Loucy (cell line): ENCODE results near the gene IFT74.

Experiments
- H2AFZ ChIP-seq: fragments of 200-600 bp; sonication (generic); 2 replicates; pipeline ENCODE4 v1.6.0; 2016; ENCODE audit warnings: antibody characterized with exemption, mild to moderate bottlenecking, low read length, moderate library complexity
- H3F3A ChIP-seq: fragments of 200-600 bp; 2 replicates; pipeline ENCODE4 v1.6.0; 2016; ENCODE audit warnings: antibody characterized with exemption, low read depth, mild to moderate bottlenecking
- H3K27me3 ChIP-seq: fragments of 200-600 bp; sonication (generic); 2 replicates; pipeline ENCODE4 v1.6.1; 2014; ENCODE audit warnings: low read length, mild to moderate bottlenecking; ENCODE audit not compliant: insufficient read depth, poor library complexity, severe bottlenecking
- H3K36me3 ChIP-seq: fragments of 200-600 bp; sonication (generic); 2 replicates; pipeline ENCODE4 v1.6.1; 2016; ENCODE audit warnings: low read length; ENCODE audit not compliant: insufficient read depth
- H3K4me1 ChIP-seq: fragments of 200-600 bp; sonication (generic); 2 replicates; pipeline ENCODE4 v1.5.1; 2014; ENCODE audit warnings: low read length, mild to moderate bottlenecking; ENCODE audit not compliant: insufficient read depth, poor library complexity, severe bottlenecking
- H3K4me2 ChIP-seq: fragments of 200-600 bp; sonication (generic); 2 replicates; pipeline ENCODE4 v1.6.0; 2014; ENCODE audit warnings: antibody characterized with exemption, low read length, low read depth, mild to moderate bottlenecking; ENCODE audit not compliant: poor library complexity, severe bottlenecking
- H3K4me3 ChIP-seq: fragments of 200-600 bp; sonication (generic); 2 replicates; pipeline ENCODE4 v1.5.1; 2014; ENCODE audit warnings: low read length, mild to moderate bottlenecking, mixed read lengths; ENCODE audit not compliant: poor library complexity, severe bottlenecking
- H3K79me2 ChIP-seq: fragments of 200-600 bp; sonication (generic); 2 replicates; pipeline ENCODE4 v1.6.1; 2014; ENCODE audit warnings: low read length; ENCODE audit not compliant: insufficient read depth
- H3K9ac ChIP-seq: fragments of 200-600 bp; sonication (generic); 2 replicates; pipeline ENCODE4 v1.6.0; 2014; ENCODE audit warnings: mild to moderate bottlenecking, low read depth, low read length, moderate library complexity; ENCODE audit not compliant: poor library complexity, severe bottlenecking
- H3K9me2 ChIP-seq: fragments of 200-600 bp; sonication (generic); replicated peaks from 2 replicates; pipeline ENCODE4 v1.6.1; 2016; ENCODE audit warnings: low read depth, low read length, mixed read lengths
- H3K9me3 ChIP-seq: fragments of 200-600 bp; sonication (generic); 2 replicates; pipeline ENCODE4 v1.6.1; 2014; ENCODE audit warnings: mild to moderate bottlenecking, antibody characterized with exemption, low read length, low read depth; ENCODE audit not compliant: insufficient read depth
- H4K20me1 ChIP-seq: fragments of 200-600 bp; sonication (generic); 2 replicates; pipeline ENCODE4 v1.6.0; 2014; ENCODE audit warnings: antibody characterized with exemption, low read length, mild to moderate bottlenecking; ENCODE audit not compliant: insufficient read depth, poor library complexity, severe bottlenecking
- EZH2phosphoT487 ChIP-seq: fragments of 200-600 bp; IDR thresholded peaks from 2 replicates; pipeline ENCODE4 v1.6.1; 2018; ENCODE audit warnings: antibody characterized with exemption, mild to moderate bottlenecking, moderate library complexity, borderline replicate concordance
- TF ChIP-seq, protein P1 (sequence below): fragments of 200-600 bp; sonication (generic); conservative IDR thresholded peaks from 2 replicates; pipeline ENCODE4 v1.5.1; 2014; ENCODE audit warnings: mild to moderate bottlenecking, antibody characterized with exemption, low read length

IFT74 gene

DNA sequence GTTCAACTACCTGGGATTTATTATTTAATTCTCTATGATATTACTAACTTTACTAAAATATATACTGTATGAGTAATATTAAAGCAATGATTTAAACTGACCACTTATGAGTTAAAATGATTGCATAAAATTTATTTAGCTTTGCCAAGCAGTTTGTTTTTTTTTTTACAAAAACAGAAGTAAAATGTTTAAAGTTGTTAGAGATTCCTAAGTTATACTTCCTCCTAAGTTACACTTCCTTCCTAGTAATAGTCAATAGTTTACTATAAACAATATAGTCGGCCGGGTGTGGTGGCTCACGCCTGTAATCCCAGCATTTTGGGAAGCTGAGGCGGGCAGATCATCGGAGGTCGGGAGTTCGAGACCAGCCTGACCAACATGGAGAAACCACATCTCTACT lies 73.0 kb downstream of the IFT74 start:
- Histone ChIP-seq H3F3A (no peaks in the 10 kb centered on the region), H3K4me3 (no peak overlapping the region), H3K4me1 (no peaks in the 10 kb centered on the region), H3K36me3 (peaks cover 6% of the 10 kb centered on the region; the same call in 1 of the 2 replicates), H3K4me2 (no peak overlapping the region), H3K79me2 (no peaks in the 10 kb centered on the region), H3K9me2 (no peaks in the 10 kb centered on the region), H2AFZ (no peak overlapping the region), H3K9ac (no peak overlapping the region), H4K20me1 (no peaks in the 10 kb centered on the region), H3K9me3 (no peaks in the 10 kb centered on the region), H3K27me3 (no peaks in the 10 kb centered on the region)
- TF ChIP-seq, protein P1, sequence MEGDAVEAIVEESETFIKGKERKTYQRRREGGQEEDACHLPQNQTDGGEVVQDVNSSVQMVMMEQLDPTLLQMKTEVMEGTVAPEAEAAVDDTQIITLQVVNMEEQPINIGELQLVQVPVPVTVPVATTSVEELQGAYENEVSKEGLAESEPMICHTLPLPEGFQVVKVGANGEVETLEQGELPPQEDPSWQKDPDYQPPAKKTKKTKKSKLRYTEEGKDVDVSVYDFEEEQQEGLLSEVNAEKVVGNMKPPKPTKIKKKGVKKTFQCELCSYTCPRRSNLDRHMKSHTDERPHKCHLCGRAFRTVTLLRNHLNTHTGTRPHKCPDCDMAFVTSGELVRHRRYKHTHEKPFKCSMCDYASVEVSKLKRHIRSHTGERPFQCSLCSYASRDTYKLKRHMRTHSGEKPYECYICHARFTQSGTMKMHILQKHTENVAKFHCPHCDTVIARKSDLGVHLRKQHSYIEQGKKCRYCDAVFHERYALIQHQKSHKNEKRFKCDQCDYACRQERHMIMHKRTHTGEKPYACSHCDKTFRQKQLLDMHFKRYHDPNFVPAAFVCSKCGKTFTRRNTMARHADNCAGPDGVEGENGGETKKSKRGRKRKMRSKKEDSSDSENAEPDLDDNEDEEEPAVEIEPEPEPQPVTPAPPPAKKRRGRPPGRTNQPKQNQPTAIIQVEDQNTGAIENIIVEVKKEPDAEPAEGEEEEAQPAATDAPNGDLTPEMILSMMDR: no peak
- TF ChIP-seq EZH2phosphoT487: no peak

DNA sequence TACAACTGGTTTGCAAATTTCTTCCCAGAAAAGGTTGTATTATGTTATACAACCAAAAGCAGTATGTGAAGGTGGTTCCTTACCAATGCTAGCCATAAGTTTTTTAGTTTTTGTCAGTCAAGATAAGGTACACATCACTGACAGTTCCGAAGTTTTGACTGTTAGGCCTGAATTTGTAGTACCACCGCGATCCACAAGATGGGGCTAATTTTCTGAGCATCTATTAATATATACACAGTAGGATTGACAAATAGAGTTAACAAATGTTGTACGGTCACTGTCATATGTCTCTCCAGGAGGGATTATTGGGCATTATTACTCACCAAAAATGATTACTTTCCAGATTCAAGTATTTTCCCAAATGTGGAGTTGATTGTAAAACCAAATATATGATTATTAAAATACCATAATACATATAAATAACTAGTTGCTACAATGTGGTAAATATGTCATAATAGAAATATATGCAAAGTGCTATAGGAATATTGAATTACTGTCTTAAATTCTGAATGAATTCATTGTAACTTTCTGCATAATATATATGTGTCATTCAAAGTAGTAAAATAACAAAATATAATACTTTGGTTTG lies 77.7 kb downstream of the IFT74 start:
- Histone ChIP-seq H3K79me2 (no peaks in the 10 kb centered on the region), H3K4me1 (no peaks in the 10 kb centered on the region), H3K27me3 (no peaks in the 10 kb centered on the region), H3K4me3 (no peak overlapping the region), H3K9ac (no peak overlapping the region), H3K9me3 (no peaks in the 10 kb centered on the region), H3K9me2 (no peaks in the 10 kb centered on the region), H3K36me3 (no peaks in the 10 kb centered on the region), H3F3A (no peaks in the 10 kb centered on the region), H2AFZ (no peak overlapping the region), H4K20me1 (no peaks in the 10 kb centered on the region), H3K4me2 (no peak overlapping the region)
- TF ChIP-seq EZH2phosphoT487: no peak
- TF ChIP-seq, protein P1: peak; percentile 84

DNA sequence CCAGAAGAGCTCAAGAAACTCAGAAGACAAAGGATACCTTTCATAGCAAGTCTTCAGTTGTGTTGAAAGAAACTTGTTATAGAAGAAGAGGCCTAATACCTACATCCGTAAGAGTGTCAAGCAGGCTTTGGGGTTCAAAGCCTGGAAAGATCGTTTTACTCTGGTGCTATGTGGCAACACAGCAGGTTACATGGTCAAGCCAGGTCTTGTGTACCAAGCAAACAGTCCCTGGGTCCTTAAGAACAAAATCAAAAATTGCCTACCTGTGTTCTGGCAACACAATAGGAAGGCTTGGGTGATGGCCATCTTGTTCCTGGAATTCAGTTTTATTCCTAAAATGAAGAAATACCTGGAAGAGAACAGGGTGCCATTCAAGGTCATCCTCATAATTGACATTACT lies 81.3 kb downstream of the IFT74 start:
- TF ChIP-seq EZH2phosphoT487: no peak
- TF ChIP-seq, protein P1: no peak
- no peak overlapping the region for H3K4me2 ChIP-seq
- no peaks in the 10 kb centered on the region for H3F3A ChIP-seq
- H3K79me2 ChIP-seq: no peaks in the 10 kb centered on the region
- H2AFZ ChIP-seq: no peak overlapping the region
- H3K9me3 ChIP-seq: no peaks in the 10 kb centered on the region
- H3K9ac ChIP-seq: no peak overlapping the region
- H3K36me3 ChIP-seq: no peaks in the 10 kb centered on the region
- no peaks in the 10 kb centered on the region for H3K9me2 ChIP-seq
- H3K27me3 ChIP-seq: no peaks in the 10 kb centered on the region
- no peaks in the 10 kb centered on the region for H4K20me1 ChIP-seq
- no peak overlapping the region for H3K4me3 ChIP-seq
- no peaks in the 10 kb centered on the region for H3K4me1 ChIP-seq
